Activated T-cell treated with anti-CD3 and anti-CD28 coated beads, Interleukin-2, amount 50 U/mL, for 48 hours (primary cell): ENCODE measurements around the gene ARHGEF7.

ENCODE experiments used
- DNase-seq, 2 experiments: peaks; one replicate each; pipeline ENCODE4 v3.0.0-alpha.2; 2020

ARHGEF7 gene

DNA sequence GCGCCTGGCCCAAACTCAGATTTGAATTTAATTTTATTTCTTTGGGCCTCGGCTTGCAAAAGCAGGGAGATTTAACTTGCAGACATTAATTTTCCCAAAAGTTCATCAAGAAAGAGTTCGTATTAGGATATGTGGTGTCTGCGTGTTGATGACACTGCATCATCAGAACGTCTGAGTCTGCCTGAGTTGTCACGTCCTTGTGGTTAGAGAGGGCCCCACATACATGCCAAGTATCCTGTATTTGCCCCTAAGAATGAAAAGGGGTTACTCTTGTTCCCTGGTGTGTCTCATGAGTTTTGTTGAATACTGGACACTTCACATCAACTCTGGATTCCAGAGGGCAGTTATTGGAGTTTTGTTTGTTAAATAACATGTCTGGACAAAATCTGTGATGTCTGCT is 199.7 kb downstream of the ARHGEF7 start:
- DNase-seq = no peak

DNA sequence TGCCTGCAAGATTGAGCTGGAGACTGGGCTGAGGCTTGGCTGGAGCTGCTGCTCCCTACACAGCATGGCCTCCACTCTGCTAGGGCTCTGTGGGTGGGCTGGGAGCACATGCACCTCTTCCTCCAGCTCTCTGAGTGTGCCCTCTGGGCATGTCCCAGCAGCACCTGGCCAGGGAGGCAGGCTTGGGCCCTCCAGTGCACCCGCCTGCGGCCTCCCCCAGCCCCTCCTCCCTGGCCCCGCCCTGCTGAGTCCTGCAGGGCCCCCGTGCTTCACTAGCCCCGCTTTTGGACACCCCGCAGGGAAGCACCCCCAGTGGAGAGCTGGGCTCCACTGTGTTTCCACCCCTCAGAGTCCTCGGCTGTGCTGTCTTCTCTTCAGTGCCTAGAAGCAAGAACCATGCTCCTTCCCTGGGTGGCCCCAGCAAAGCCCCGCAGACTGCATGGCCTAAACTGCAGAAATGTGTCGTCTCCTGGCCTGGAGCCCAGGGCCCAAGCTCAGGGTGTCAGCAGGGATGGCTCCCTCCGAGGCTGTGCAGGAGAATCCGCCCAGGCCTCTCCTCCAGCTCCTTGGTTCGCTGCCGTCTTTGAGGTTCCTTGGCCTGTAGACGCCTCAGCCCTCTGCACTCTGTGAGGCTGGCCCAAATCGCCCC is 200.4 kb downstream of the ARHGEF7 start:
- no peak for DNase-seq

DNA sequence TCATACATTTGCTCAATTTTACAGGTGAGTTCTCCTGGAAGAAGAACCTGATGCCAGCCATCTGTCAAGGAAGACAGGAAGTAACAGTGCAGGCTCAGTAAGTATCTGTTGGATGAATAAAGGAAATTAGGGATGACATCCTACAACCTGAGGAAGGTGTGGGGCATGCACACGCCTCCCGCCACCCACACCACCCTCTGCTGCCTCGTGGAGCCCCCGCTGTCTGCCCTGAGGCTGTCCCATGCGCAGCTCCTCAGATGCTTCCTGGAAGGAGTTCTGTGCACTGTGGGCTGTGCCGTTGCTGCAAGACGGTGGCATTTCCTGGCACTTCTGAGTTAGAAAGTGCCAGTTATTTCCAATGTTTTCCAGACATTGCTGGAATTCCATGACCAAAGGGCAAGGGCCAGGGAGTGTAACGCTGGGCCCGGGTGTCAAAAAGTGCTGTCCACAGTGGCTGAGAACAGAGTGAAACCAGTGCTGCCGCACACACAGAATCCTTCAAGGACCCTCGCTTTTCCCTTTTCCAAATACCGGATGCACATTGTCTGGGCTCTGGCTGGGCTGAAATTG is 201.1 kb downstream of the ARHGEF7 start:
- no peak for DNase-seq

DNA sequence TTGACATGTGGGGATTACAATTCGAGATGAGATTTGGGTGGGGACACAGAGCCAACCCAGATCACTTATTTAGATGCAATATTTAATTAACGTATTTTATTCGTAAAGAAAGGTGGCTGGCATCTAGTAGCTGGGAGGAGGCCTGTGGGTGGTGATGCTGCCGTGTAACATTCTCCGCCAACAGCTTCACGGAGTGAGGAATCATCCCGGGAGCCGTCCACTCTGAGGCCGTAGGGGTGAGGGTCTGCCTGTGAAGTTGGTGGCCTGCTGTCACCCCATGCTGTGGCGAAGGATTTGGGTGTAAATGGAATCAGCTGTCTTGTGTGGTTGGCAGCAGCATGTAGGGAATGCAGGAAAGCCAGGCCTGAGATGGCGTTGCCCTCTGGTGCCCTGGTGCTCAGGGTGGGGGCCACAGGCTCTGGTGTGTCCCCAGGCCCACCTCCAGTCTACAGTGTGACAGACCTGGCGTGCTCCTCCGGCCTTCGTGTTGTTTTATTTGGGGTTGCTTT is 202.0 kb downstream of the ARHGEF7 start:
- DNase-seq = no peak

DNA sequence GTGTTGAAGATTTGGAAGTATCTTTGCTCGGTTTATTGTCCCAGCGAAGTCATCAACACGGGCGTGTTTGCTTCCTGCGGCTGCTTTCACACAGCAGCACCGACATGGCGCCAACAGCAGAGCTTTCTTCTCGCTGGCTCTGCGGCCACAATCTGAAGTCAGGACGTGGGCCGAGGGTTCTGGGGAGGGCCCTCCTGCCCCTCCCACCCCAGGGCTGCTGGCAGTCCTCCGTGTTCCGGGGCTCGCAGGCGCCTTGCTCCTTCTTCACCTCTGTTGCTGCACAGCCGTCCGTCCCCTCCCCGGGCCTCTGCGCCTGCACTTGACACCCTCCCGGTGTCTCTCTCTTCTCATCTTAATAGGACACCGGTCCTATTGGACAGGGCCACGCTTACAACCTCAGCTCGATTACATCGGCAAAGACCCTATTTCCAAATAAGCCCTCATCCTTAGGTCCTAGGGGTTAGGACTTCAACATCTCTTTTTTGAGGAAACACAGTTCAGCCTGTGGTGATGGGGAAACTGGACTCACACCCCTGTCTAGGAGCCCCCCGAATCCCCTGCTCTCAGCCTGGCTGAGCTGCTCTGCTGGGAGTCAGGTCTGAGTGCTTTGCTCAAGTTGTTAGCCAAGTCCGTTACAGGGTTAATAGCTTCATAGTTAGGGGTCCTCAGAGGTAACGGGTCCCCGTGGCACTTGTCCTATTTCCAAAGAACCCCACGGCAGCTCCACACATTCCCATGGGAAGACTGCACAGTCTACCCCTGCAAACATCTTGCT is 202.6 kb downstream of the ARHGEF7 start:
- DNase-seq = no peak

DNA sequence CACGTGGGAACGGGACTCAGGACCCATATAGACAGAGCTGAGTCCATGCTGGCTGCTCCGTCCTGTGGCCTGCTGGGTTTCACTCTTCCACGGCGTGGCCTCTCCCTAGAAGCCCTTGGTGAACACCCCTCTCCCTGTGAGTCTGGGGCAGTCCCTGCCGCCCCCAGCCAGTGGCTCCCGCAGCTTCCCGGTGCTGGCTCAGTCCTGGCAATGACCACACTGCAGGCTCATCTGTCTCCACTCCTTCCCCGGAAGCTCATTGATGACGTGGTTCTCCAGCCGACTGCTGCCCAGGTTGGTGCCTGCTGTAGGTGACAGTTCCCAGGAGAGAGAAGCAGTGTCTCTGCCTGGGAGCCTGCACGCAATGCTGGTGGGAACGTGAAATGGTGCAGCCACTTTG is 203.3 kb downstream of the ARHGEF7 start:
- no peak for DNase-seq

DNA sequence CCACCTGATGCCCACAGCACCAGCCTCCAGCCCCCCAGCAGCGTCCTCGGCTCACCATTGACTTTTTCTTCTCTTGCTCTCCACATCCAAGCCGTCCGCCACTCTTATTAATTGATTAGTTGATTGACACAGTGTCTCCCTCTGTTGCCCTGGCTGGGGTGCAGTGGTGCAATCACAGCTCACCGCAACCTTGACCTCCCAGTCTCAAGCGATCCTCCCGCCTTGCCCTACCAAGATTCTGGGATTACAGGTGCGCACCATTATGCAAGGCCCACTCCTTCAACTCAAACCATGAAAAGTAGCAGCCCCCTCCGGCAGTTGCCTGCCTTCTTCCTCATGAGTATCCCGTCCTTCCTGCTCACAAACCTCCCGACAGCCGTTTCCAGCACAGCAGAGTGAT is 204.4 kb downstream of the ARHGEF7 start:
- no peak for DNase-seq

DNA sequence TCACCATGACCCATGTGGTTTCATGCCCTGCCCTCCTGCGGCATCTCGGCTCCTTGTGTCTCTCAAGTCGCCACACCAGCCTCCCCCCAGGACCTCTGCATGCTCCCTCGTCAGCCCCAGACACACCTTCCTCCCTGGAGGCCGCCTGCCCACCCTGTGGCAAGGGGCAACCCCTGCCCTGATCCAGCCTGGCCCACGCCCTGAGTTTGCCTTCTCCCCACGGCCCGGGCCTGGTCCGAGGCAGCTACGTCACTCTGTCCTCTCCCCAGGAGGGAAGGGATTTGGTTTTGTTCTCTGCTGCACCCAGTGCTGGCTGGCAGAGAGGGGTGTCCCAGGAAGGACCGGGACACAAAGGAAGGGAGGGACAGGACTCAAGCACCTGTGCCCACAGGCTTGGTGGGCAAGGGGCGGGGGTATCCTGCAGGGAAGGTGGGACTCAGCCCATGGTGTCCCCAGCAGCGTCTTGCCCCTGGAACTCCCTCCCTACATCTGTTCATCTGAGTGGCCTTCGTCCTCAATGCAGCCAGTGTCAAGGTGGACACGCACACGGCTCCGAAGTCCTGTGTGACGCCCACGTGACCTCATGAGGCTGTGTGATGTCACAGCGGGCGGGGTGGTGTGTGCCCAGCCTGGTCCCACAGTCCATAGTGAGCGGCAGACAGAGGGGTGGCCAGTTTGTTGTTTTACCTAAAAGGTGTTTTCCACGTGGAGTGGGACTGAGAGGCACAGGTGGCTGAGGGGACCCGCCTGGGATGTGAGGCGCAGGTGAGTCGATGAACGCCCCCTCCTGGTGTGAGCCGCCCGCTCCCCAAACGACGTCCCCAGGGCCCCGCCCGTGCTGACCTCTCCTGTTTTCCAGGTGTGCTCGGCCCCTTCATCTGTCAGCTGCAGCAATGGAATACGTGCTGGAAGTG is 205.1 kb downstream of the ARHGEF7 start, which contains the start of gene TEX29:
Gene TEX29 (plus strand): TSS at position 645 of the 914 bp plus-strand sequence. CDS start 249 bp downstream, at position 894.
- peak in 1 of 2 experiments; percentile 7 for DNase-seq

DNA sequence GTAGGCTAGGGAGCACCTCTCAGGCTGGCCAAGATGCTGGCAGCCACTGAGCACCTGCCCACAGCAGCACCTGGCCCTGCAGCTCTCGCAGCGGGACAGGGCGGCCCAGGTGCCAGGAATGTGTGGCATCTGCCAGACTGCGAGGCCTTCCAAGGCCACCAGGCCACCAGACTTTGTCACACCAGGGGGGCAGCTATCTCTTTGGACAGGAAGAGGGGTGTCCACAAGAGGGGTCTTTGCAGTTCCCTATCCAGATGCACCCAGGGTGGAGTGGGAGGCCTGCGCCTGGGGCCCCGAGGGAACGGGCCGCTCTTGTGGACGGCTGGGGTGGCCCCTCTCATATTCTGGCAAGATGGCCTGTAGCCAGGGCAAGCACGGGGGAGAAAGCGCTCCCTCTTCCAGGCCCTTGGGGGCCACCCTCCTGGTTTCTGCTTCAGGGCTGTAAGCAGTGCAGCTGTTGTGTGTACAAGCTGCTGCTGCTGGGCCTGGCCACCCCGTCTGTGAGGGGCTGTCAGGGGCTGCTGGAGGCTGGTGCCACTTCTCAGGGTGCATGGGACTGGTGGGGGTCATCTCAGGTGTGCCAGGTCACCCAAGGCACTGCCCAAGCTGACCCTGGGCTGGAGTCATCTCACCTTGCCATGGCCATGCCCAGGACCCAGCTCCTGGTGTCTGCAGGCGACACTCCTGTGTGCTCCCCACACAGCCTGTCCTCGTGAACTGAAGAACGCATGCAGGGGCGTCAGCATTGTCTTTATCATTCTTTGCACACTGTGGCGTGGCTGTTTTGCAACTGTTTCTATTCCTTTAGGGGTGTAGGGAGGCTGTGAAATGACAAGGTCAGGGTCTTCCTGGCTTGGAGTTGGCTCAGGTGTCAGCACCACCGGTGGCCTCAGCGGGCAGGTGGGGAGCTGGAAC is 207.1 kb downstream of the ARHGEF7 start:
- DNase-seq = no peak

DNA sequence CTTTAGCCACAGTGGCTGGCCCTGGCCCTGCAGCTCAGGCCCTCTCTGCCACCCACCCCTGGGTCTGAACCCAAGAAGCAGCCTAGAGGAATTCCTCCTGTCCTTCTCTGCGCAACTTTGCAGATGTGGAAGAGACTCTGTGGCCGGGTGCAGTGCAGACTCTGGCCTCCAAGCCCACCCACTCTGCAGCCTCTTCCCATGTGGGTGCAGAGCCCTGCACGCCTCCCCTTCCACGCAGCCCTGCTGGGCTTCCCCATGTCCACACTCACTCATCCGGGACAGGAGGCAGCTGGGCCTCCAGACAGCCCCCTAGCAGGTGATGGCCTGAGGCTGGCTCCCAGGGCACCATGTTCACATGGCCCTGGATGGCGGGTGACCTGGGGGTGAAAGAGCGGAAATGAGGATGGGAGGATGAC is 207.8 kb downstream of the ARHGEF7 start:
- DNase-seq = no peak

DNA sequence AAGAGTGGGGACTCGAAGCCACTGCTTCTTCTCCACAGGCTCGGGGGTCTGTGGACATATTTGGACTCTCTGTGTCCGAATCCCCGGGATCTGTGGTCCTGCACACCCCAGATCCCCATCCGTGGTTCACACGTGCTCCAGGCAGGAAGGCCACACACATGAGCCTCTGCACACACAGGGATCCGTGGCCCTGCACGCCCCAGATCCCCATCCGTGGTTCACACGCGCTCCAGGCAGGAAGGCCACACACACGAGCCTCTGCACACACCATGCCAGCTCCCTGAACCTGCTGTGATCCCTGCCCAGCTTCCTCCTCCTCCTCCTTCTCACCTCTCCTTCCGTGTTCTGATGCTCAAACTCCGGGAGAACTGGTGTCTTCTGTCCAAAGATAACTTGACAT is 208.4 kb downstream of the ARHGEF7 start:
- DNase-seq = no peak

DNA sequence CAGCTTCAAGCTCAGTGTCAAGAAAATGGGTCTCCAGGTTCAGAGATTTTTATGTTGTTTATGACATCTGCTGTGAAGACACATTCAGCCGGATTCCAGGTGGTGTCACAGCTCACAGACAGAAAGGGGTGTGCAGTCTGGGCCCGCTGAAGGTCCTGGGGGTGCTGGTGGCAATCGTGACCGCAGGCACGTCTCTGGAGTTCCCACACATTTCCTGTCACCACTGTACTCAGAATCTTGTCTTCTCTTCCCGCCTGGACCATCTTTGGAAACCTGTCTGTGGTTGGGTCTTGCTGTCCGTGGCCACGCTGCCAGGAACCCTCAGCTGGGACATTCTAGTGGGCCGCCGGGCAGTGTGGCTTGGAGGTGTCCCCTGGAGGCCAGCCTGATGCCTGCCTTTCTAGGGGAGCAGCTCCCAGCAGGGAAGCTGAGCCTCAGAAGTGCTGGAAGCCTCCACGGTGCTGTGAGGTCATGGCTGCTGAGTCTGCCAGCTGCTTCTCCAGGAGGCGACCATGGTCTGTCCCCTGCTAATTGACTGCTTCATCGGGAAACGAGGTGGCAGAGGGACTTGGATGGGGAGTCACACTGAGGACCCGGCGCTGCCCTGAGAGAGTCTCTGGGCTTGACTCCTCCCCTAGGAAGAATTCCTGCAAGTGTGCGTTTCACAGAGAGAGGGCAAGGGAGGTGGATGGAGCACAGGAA is 209.0 kb downstream of the ARHGEF7 start:
- DNase-seq = no peak

DNA sequence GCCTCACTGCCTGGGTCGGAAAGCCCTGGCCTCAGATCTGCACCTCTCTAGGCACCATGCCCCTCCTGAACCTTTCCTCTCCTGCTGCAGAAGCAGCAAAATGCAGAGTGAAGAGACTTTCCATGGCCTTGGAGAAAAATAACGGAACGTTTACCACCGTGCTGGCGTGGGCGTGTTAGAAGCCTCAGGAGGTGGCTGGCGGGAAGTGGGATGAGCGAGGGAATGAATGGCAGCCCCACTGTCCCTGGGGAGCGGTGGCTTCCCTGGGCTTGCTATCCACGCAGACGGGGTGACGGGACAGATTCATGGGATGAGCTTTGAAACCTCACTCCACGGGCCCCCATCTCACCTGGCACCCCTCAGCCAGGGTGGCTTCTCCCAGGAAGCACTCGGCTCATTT is 209.6 kb downstream of the ARHGEF7 start:
- DNase-seq = no peak

DNA sequence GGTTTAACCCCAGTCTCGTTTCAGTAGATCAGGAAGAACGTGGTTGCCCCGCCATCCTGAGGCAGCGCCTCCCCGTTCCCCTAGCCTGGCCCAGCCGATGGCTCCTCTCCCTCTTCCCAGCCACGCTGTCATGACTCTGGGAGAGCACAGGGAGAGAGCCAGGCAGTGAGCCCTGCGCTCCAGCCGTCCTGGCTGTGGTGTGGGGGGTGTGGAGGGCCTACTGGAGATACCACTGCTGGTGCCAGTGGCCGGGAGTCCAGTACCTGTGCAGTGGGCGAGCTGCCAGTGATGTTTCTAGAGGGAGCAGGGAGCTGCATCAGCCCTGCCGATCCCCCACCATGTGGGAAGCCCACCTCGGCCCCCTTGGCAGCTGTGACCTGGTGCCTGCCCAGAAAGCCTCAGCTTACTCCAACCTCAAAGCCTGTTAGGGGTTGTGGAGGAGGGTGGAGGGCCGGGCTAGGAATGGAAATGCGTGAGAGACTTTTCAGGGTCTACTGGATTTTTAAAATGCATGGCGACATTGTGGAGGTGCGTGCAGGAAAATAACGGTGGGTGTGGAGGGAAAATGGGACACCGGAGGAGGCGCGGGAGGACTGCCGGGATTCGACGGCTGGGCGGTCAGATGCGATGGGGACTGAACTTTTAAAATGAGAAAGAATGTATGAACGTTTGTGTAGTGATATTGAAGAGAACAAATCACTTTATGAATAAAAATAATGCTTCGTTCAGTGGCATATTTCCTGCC is 210.2 kb downstream of the ARHGEF7 start:
- DNase-seq = no peak

DNA sequence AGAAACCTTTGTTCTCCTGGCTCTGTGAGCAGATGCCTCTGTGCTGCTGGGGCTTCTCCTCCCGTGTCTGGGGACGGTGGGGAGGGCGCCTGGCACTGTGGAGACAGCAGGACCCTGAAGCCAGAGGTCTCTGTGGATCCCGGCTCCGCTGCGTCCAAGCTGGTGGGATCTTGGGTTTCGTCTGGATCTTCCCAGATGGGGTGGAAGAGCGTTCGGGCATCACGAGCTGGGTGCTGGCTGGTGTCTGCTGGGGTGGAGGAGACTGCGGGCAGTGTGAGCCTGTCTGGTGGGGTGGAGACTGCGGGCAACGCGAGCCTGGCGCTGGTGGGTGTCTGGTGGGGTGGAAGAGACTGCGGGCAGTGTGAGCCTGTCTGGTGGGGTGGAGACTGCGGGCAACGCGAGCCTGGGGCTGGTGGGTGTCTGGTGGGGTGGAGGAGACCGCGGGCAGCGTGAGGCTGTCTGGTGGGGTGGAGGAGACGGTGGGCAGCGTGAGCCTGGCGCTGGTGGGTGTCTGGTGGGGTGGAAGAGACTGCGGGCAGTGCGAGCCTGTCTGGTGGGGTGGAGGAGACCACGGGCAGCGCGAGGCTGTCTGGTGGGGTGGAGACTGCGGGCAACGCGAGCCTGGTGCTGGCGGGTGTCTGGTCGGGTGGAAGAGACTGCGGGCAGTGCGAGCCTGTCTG is 211.0 kb downstream of the ARHGEF7 start:
- no peak for DNase-seq

DNA sequence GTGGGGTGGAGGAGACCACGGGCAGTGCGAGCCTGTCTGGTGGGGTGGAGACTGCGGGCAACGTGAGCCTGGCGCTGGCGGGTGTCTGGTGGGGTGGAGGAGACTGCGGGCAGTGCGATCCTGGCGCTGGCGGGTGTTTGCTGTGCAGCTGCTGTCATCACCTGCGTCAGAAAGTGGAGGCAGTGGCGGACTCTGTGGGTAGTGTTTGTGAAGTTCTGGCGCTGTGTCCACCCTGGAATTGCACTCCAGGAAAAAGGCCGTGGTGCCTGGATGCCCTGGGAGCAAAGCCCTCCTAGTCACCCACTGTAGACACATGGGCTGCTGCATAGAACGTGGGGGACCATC is 211.5 kb downstream of the ARHGEF7 start:
- DNase-seq = no peak

DNA sequence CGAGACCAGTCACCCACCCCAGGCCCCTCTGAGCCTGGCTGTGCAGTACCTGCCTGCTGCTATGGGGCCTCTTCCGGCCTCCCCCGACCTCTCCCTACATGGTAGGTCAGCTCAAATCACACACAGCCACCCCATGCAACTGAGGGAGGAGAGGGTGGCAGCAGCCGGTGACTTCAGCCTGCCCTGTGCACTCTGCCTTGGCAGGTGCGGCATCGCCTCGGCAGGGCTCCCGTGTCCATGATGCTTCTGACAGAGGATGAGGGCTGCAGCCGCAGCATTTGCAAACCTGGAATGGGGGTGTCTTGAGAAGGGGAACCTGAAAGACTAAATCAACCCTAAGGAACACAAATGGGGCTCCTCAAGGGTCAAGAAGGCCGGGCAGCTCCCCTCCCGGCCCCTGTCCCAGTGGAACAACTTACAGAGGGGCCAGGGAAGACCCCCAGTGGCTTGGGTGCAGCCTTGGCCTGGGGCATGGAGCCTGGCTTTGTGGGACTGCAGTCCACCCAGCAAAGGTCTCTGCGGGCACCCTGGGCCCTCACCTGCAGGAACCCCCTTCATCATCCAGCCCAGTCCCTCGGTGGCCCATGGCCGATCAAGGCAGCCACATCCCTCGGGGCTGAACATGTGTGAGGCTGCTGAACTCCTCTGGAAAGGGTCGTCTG is 212.0 kb downstream of the ARHGEF7 start:
- DNase-seq = peak in 1 of 2 experiments; percentile 15

DNA sequence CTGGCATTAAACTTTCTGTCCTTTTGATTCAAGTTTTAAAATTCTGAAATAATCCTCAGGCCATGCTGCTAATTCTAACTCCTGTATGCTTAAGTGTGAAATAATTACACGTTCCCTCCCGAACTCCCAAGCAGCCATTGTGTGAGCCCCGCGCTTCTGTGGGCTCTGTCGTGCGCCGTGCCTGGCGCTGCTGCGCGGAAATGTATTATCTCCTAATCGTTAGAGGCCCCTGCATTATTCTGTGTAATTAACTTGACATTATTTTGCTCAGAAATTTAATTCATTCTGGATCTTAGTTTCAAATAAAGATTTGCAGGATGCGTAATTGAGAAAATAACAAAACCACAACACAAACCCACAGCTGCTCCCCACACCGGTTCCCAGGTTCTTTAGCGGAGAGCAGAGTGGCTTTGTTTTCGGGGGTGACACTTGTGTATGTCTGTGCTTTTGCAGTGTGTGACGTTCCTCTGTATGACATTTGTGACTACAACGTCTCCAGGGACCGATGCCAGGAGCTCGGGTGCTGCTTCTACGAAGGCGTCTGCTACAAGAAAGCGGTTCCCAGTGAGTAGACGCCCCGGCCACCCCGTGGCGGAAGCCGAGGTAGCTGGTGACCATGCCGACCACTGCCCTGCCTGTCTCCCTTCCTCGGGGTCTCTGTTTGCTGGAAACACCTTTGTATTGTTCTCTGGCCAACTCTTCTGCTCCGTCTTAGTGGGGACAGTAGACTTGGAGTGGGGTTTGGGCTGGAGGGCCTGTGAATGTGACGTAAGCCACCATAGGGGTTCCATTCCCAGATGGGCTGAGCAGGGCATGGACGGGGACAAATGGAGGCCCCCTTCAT is 212.8 kb downstream of the ARHGEF7 start:
- no peak for DNase-seq
